GM23338 (cell line): Measurements from ENCODE around the gene METTL4. TPM values are rescaled to one million over a fixed set of nuclear protein-coding genes. Genes with fewer than 3 reads are reported as not detected.

ENCODE experiments used
- ATAC-seq: fragments of 200-7000 bp; cut with Tn5 transposase; 3 replicates; pipeline ENCODE4 v1.9.1; 2020
- DNase-seq: peaks from one replicate; pipeline ENCODE4 v3.0.0-alpha.2; 2015; ENCODE audit warnings: low spot score
- H2AFZ ChIP-seq: fragments of 200-600 bp; sonication (generic); 2 replicates; pipeline ENCODE4 v1.8.0; 2016; ENCODE audit warnings: antibody characterized with exemption, mild to moderate bottlenecking, moderate library complexity
- H3F3A ChIP-seq: fragments of 200-600 bp; sonication (generic); replicated peaks from 2 replicates; pipeline ENCODE4 v1.8.0; 2017; ENCODE audit warnings: antibody characterized with exemption, mixed run types, low read depth
- H3K27ac ChIP-seq: fragments of 200-600 bp; sonication (generic); 2 replicates; pipeline ENCODE4 v1.6.1; 2016; ENCODE audit warnings: low read depth
- H3K27me3 ChIP-seq: fragments of 200-600 bp; sonication (generic); 2 replicates; pipeline ENCODE4 v1.8.0; 2016; ENCODE audit warnings: mild to moderate bottlenecking, mixed run types, moderate library complexity; ENCODE audit not compliant: insufficient read depth
- H3K36me3 ChIP-seq: fragments of 200-600 bp; sonication (generic); 2 replicates; pipeline ENCODE4 v1.8.0; 2016; ENCODE audit warnings: mild to moderate bottlenecking; ENCODE audit not compliant: insufficient read depth
- H3K4me1 ChIP-seq: fragments of 200-600 bp; sonication (generic); 2 replicates; pipeline ENCODE4 v1.8.0; 2016; ENCODE audit warnings: mild to moderate bottlenecking, moderate library complexity; ENCODE audit not compliant: insufficient read depth
- H3K4me2 ChIP-seq: fragments of 200-600 bp; sonication (generic); 2 replicates; pipeline ENCODE4 v1.7.1; 2017; ENCODE audit warnings: mixed run types
- H3K4me3 ChIP-seq: fragments of 200-600 bp; sonication (generic); 2 replicates; pipeline ENCODE4 v1.6.1; 2016; ENCODE audit warnings: mixed run types
- H3K79me2 ChIP-seq: fragments of 200-600 bp; sonication (generic); replicated peaks from 2 replicates; pipeline ENCODE4 v1.8.0; 2017; ENCODE audit warnings: mild to moderate bottlenecking; ENCODE audit not compliant: insufficient read depth
- H3K9me2 ChIP-seq: fragments of 200-600 bp; sonication (generic); 2 replicates; pipeline ENCODE4 v1.8.0; 2017; ENCODE audit not compliant: insufficient read depth
- H4K20me1 ChIP-seq: fragments of 200-600 bp; sonication (generic); replicated peaks from 2 replicates; pipeline ENCODE4 v1.8.0; 2017; ENCODE audit warnings: mild to moderate bottlenecking; ENCODE audit not compliant: insufficient read depth
- H3K27ac Mint-ChIP-seq: 2 replicates; pipeline ENCODE4 v1.8.0; 2020; ENCODE audit warnings: inconsistent platforms, mild to moderate bottlenecking, moderate library complexity, mixed read lengths
- H3K27me3 Mint-ChIP-seq: 3 replicates; pipeline ENCODE4 v1.8.0; 2022; ENCODE audit warnings: low read depth, mild to moderate bottlenecking, moderate library complexity, mixed read lengths, inconsistent platforms; ENCODE audit not compliant: insufficient read depth, poor library complexity
- H3K36me3 Mint-ChIP-seq: 3 replicates; pipeline ENCODE4 v1.8.0; 2021; ENCODE audit warnings: low read depth, mild to moderate bottlenecking, inconsistent platforms, moderate library complexity, mixed read lengths
- H3K4me1 Mint-ChIP-seq: 3 replicates; pipeline ENCODE4 v1.8.0; 2020; ENCODE audit warnings: mild to moderate bottlenecking, inconsistent platforms, mixed read lengths
- H3K4me3 Mint-ChIP-seq: 3 replicates; pipeline ENCODE4 v1.8.0; 2021; ENCODE audit warnings: moderate library complexity, mild to moderate bottlenecking, inconsistent platforms, mixed read lengths
- H3K9me3 Mint-ChIP-seq: 3 replicates; pipeline ENCODE4 v1.8.0; 2020; ENCODE audit warnings: moderate library complexity, mild to moderate bottlenecking, inconsistent platforms, mixed read lengths
- CREB1 ChIP-seq: fragments of 250-450 bp; sonication (Bioruptor Pico); IDR thresholded peaks from 2 replicates; pipeline ENCODE4 v1.5.0; 2020; ENCODE audit warnings: low read depth, mild to moderate bottlenecking, moderate library complexity
- ETS1 ChIP-seq: IDR thresholded peaks from 2 replicates; pipeline ENCODE4 v1.6.1; 2016; ENCODE audit warnings: antibody characterized with exemption
- EZH2 ChIP-seq: fragments of 200-600 bp; sonication (generic); IDR thresholded peaks from one replicate; pipeline ENCODE4 v1.8.0; 2017; ENCODE audit warnings: antibody characterized with exemption, mild to moderate bottlenecking, low read depth; ENCODE audit not compliant: unreplicated experiment
- EZH2phosphoT487 ChIP-seq: fragments of 200-600 bp; sonication (generic); IDR thresholded peaks from one replicate; pipeline ENCODE4 v1.8.1; 2018; ENCODE audit warnings: antibody characterized with exemption; ENCODE audit not compliant: unreplicated experiment
- JUNB ChIP-seq: IDR thresholded peaks from one replicate; pipeline ENCODE4 v1.6.1; 2016; ENCODE audit warnings: antibody characterized with exemption; ENCODE audit not compliant: unreplicated experiment
- NANOG ChIP-seq: IDR thresholded peaks from 2 replicates; pipeline ENCODE4 v1.6.1; 2016; ENCODE audit warnings: antibody characterized with exemption, borderline replicate concordance
- REST ChIP-seq: IDR thresholded peaks from one replicate; pipeline ENCODE4 v1.6.1; 2018; ENCODE audit warnings: antibody characterized with exemption; ENCODE audit not compliant: unreplicated experiment
- STAT1 ChIP-seq: IDR thresholded peaks from one replicate; pipeline ENCODE4 v1.6.1; 2016; ENCODE audit warnings: antibody characterized with exemption; ENCODE audit not compliant: unreplicated experiment
- ZNF114 ChIP-seq: fragments of 250-450 bp; sonication (Bioruptor Pico); IDR thresholded peaks from 2 replicates; pipeline ENCODE4 v1.5.0; 2020; ENCODE audit warnings: mild to moderate bottlenecking, moderate library complexity
- ZNF331 ChIP-seq: fragments of 250-450 bp; sonication (Bioruptor Pico); IDR thresholded peaks from 2 replicates; pipeline ENCODE4 v1.5.0; 2020; ENCODE audit warnings: low read depth, mild to moderate bottlenecking, moderate library complexity
- polyA plus RNA-seq: library from polyadenylated mRNA; unstranded; fragments of >200 nt; fragmentation: Nextera tagmentation; extraction: Ambion mirVana; gene quantifications from 2 replicates; pipeline ENCODE4 v1.2.1, GENCODE V29; 2016
- total RNA-seq: library from RNA; depleted of rRNA; stranded (reverse); fragments of >200 nt; shearing (Covaris generic); gene quantifications from 2 replicates; pipeline ENCODE4 v1.2.3, GENCODE V29; 2014

Gene METTL4
- total and polyA plus RNA-seq, 2 experiments from 2014 or later = 11.9 to 14.9 TPM

- Histone ChIP-seq H3K4me2 (peak overlapping the region; percentile 96), H3K27me3 (no peaks in the 10 kb centered on the region), H3K4me1 (peaks cover 12% of the 10 kb centered on the region), H3F3A (no peaks in the 10 kb centered on the region), H4K20me1 (0 out of 2 replicates have a peak, but pooled peaks cover 6% of the 10 kb centered on the region), H3K4me3 (peak overlapping the region; percentile 77), H3K9me2 (no peaks in the 10 kb centered on the region), H3K36me3 (peaks cover 23% of the 10 kb centered on the region), H2AFZ (no peak overlapping the region), H3K27ac (no peak overlapping the region), H3K79me2 (peaks cover 61% of the 10 kb centered on the region)
- Mint-ChIP-seq H3K4me1 (peaks cover 19% of the 10 kb centered on the region), H3K27ac (no peak overlapping the region), H3K9me3 (no peaks in the 10 kb centered on the region), H3K4me3 (peak overlapping the region; percentile 99), H3K27me3 (peaks cover 13% of the 10 kb centered on the region), H3K36me3 (peaks cover 35% of the 10 kb centered on the region)
- no peak for DNase-seq
- ATAC-seq = no peak
- TF ChIP-seq EZH2phosphoT487 (no peak), EZH2 (no peak), STAT1 (no peak), NANOG (no peak), ETS1 (no peak), REST (no peak), ZNF114 (CRISPR knock-in tag) (no peak), JUNB (no peak)
These were observed 1.6 kb upstream of the METTL4 start for GRCh38 chr18:2572892-2573291.

DNA sequence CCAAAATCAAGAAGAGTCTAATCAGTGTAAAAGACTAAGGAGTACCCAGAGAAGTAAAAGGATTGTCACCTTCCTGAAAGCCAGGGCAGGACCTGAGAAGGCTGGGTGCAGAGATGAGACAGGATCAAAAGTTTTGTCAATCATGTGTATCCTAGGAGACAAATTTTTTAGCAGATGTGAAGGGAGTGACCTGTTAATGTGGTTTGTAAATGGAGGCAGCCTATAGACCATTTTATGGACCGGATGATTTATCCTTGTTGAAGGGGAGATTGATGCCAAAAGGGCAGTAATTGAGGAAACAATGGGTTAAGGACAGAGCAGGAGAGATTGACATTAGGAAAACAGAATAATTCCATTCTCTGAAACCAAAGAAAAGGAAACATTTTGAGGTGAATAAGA, 865 bp upstream of the METTL4 start:
- Histone ChIP-seq H3F3A (no peaks in the 10 kb centered on the region), H3K36me3 (peaks cover 16% of the 10 kb centered on the region), H3K4me2 (peak overlapping the region; percentile 96), H3K27ac (no peak overlapping the region), H4K20me1 (0 out of 2 replicates have a peak, but pooled peaks cover 6% of the 10 kb centered on the region), H3K4me3 (peak overlapping the region; percentile 77), H3K4me1 (peaks cover 12% of the 10 kb centered on the region), H2AFZ (peak overlapping the region; percentile 88; the same call in 1 of the 2 replicates), H3K79me2 (peaks cover 61% of the 10 kb centered on the region), H3K27me3 (no peaks in the 10 kb centered on the region), H3K9me2 (no peaks in the 10 kb centered on the region)
- TF ChIP-seq EZH2phosphoT487 (no peak), JUNB (no peak), ZNF114 (CRISPR knock-in tag) (no peak), ZNF331 (CRISPR knock-in tag) (no peak), STAT1 (no peak), CREB1 (CRISPR knock-in tag) (no peak)
- Mint-ChIP-seq H3K27ac (peak overlapping the region; percentile 100), H3K27me3 (peaks cover 13% of the 10 kb centered on the region), H3K4me3 (peak overlapping the region; percentile 99), H3K36me3 (peaks cover 28% of the 10 kb centered on the region), H3K9me3 (no peaks in the 10 kb centered on the region), H3K4me1 (peaks cover 19% of the 10 kb centered on the region)
- ATAC-seq = no peak
- no peak for DNase-seq
